A549 (cell line): ENCODE measurements around the gene SPOCK2. TPM values are rescaled to one million over a fixed set of nuclear protein-coding genes. Genes with fewer than 3 reads are reported as not detected.
A peak's percentile ranks its signal among the peaks of the same experiment; 100 is the strongest.

Experiments used
- ATAC-seq, 2 experiments: fragments of 200-7000 bp in 1 of 2; fragments of >200 bp in 1 of 2; cut with Nextera tagmentation in 1 of 2; cut with Tn5 transposase in 1 of 2; 3 replicates each; pipeline versions ENCODE4 v1.8.0 to v1.9.1; 2018 to 2020; ENCODE audit warnings: mild to moderate bottlenecking in 1 of 2, moderate library complexity in 1 of 2
- CTCF ChIA-PET: fragments of 300-600 bp; sonication (Branson Sonifier 250); formaldehyde crosslinking; extraction: SDS; loops from one replicate; lab custom pipeline; 2021; ENCODE audit warnings: antibody characterized with exemption, inconsistent platforms; lab: Yijun Ruan, JAX
- POLR2A ChIA-PET: fragments of 350-600 bp; formaldehyde crosslinking; extraction: SDS; loops from one replicate; lab custom pipeline; 2021; ENCODE audit warnings: antibody characterized with exemption, inconsistent platforms; lab: Yijun Ruan, JAX
- DNase-seq, 2 experiments: peaks; one replicate each; pipeline versions ENCODE4 v3.0.0 to v3.0.0-alpha.2; 2011 to 2016; ENCODE audit warnings: low read depth in 1 of 2, low spot score in 1 of 2
- FAIRE-seq: peaks from 2 replicates; lab custom pipeline; 2011; peaks lifted over from hg19 to GRCh38; lab: Jason Lieb, UNC
- H3K27ac ChIP-seq, 2 experiments: fragments of >200 bp; sonication (Bioruptor Twin); formaldehyde crosslinking; 3 replicates each; pipeline ENCODE4 v1.5.1; 2016 to 2017
- H3K4me1 ChIP-seq: fragments of >200 bp; sonication (Bioruptor Twin); formaldehyde crosslinking; 3 replicates; pipeline ENCODE4 v1.6.1; 2016
- H3K4me2 ChIP-seq: fragments of >200 bp; sonication (Bioruptor Twin); formaldehyde crosslinking; 3 replicates; pipeline ENCODE4 v1.6.1; 2016
- H3K4me3 ChIP-seq: fragments of >200 bp; sonication (Bioruptor Twin); formaldehyde crosslinking; 3 replicates; pipeline ENCODE4 v1.5.1; 2016
- H3K9me3 ChIP-seq: fragments of >200 bp; sonication (Bioruptor Twin); formaldehyde crosslinking; 3 replicates; pipeline ENCODE4 v1.6.1; 2016
- BHLHE40 ChIP-seq: IDR thresholded peaks from 2 replicates; pipeline ENCODE4 v1.6.1; 2012; ENCODE audit warnings: low read depth, low read length, inconsistent platforms
- CBX2 ChIP-seq: fragments of 200-600 bp; sonication (generic); IDR thresholded peaks from 2 replicates; pipeline ENCODE4 v1.6.1; 2016; ENCODE audit warnings: low read depth, mild to moderate bottlenecking, borderline replicate concordance
- CEBPB ChIP-seq, 2 experiments: fragments of >200 bp in 1 of 2; sonication (Bioruptor Twin) in 1 of 2; formaldehyde crosslinking in 1 of 2; IDR thresholded peaks; 2 replicates each; pipeline ENCODE4 v1.6.1; 2012 to 2016
- CHD2 ChIP-seq: fragments of 150-350 bp; IDR thresholded peaks from 2 replicates; pipeline ENCODE4 v1.6.1; 2014; ENCODE audit warnings: low read length; ENCODE audit not compliant: partially characterized antibody
- CHD4 ChIP-seq: fragments of 200-600 bp; sonication (generic); IDR thresholded peaks from 2 replicates; pipeline ENCODE4 v1.6.1; 2016; ENCODE audit warnings: antibody characterized with exemption, mild to moderate bottlenecking, borderline replicate concordance
- CTCF ChIP-seq: fragments of >200 bp; sonication (Bioruptor Twin); formaldehyde crosslinking; IDR thresholded peaks from 3 replicates; pipeline ENCODE4 v1.5.1; 2016
- EHF ChIP-seq: fragments of 250-450 bp; sonication (Bioruptor Pico); IDR thresholded peaks from 2 replicates; pipeline ENCODE4 v1.5.0; 2020; ENCODE audit warnings: mild to moderate bottlenecking
- ELK1 ChIP-seq: fragments of 150-350 bp; IDR thresholded peaks from 2 replicates; pipeline ENCODE4 v1.6.1; 2014; ENCODE audit warnings: low read depth, mild to moderate bottlenecking, low read length
- FOSB ChIP-seq: fragments of 250-450 bp; sonication (Bioruptor Pico); IDR thresholded peaks from 2 replicates; pipeline ENCODE4 v1.5.0; 2020; ENCODE audit warnings: mild to moderate bottlenecking, moderate library complexity
- HOXB5 ChIP-seq: fragments of 250-450 bp; sonication (Bioruptor Pico); IDR thresholded peaks from 2 replicates; pipeline ENCODE4 v1.5.0; 2020; ENCODE audit warnings: mild to moderate bottlenecking, moderate library complexity
- JUNB ChIP-seq: fragments of >200 bp; sonication (Bioruptor Twin); formaldehyde crosslinking; IDR thresholded peaks from 2 replicates; pipeline ENCODE4 v1.6.1; 2016
- MAFK ChIP-seq: fragments of 450-650 bp; IDR thresholded peaks from 2 replicates; pipeline ENCODE4 v1.6.1; 2014; ENCODE audit not compliant: partially characterized antibody
- NR3C1 ChIP-seq: fragments of >200 bp; sonication (Bioruptor Twin); formaldehyde crosslinking; IDR thresholded peaks from 3 replicates; pipeline ENCODE4 v1.6.1; 2017
- POLR2A ChIP-seq: IDR thresholded peaks from 2 replicates; pipeline ENCODE4 v1.6.1; 2012; ENCODE audit warnings: mild to moderate bottlenecking, low read length
- RARB ChIP-seq: fragments of 250-450 bp; sonication (Bioruptor Pico); IDR thresholded peaks from 2 replicates; pipeline ENCODE4 v1.8.0; 2021; ENCODE audit warnings: mild to moderate bottlenecking, moderate library complexity
- RFX5 ChIP-seq: fragments of 450-650 bp; IDR thresholded peaks from 2 replicates; pipeline ENCODE4 v1.7.1; 2014; ENCODE audit warnings: antibody characterized with exemption, mild to moderate bottlenecking, moderate library complexity
- SMC3 ChIP-seq: fragments of >200 bp; sonication (Bioruptor Twin); formaldehyde crosslinking; IDR thresholded peaks from 3 replicates; pipeline ENCODE4 v1.6.1; 2018; ENCODE audit warnings: inconsistent platforms
- USF2 ChIP-seq: fragments of 450-650 bp; IDR thresholded peaks from 2 replicates; pipeline ENCODE4 v1.6.1; 2014; ENCODE audit warnings: antibody characterized with exemption
- ZNF302 ChIP-seq: fragments of 250-450 bp; sonication (Bioruptor Pico); IDR thresholded peaks from 2 replicates; pipeline ENCODE4 v1.9.0; 2021; ENCODE audit warnings: inconsistent platforms, mild to moderate bottlenecking, moderate library complexity
- ZSCAN20 ChIP-seq: fragments of 250-450 bp; sonication (Bioruptor Pico); IDR thresholded peaks from 2 replicates; pipeline ENCODE4 v1.8.0; 2022; ENCODE audit warnings: mild to moderate bottlenecking, moderate library complexity
- WGBS: methylation state at CpG from one replicate; pipeline ENCODE4 v1.1.6; 2017; ENCODE audit errors: missing lambda C conversion rate; 5-methylcytosine and 5-hydroxymethylcytosine counted together
- polyA plus RNA-seq, 4 experiments: library from polyadenylated mRNA; depleted of rRNA in 3 of 4; stranded (reverse); fragments of >200 nt; fragmentation: RNase III in 1 of 4; extraction: RNeasy Plus Mini Kit Qiagen cat#74134 plus additional on column Dnase treatment in 1 of 4; gene quantifications; 2 replicates in 3 of 4; 3 replicates in 1 of 4; pipeline ENCODE4 v1.2.3, GENCODE V29; 2011 to 2017

Gene SPOCK2
- polyA plus RNA-seq, 2 of the 4 experiments (the other 2 are of a cell fraction): 0.52 to 0.67 TPM

GRCh38 chr10:72063703-72064391 lies 24.5 kb downstream of the SPOCK2 start:
- FAIRE-seq (no peak), ATAC-seq (peak in 1 of 2 experiments; percentile 12; a peak in 2 of 6 replicates), DNase-seq (no peak)
- Histone ChIP-seq H3K27ac (peak overlapping the region in 1 of 2 experiments; percentile 39; a peak in 2 of 6 replicates), H3K4me2 (no peak overlapping the region), H3K9me3 (no peaks in the 10 kb centered on the region), H3K4me3 (no peak overlapping the region), H3K4me1 (peaks cover 10% of the 10 kb centered on the region; the same call in 2 of the 3 replicates)
- TF ChIP-seq CEBPB (IDR thresholded peaks at IDR 0.05) (no peak), FOSB (CRISPR knock-in tag) (no peak), ZSCAN20 (no peak), EHF (CRISPR knock-in tag) (no peak), ELK1 (no peak), JUNB (no peak), BHLHE40 (no peak), HOXB5 (CRISPR knock-in tag) (no peak)
- CTCF ChIA-PET: interaction anchor here (0.6 to 7.9 kb wide), 9 partner anchors 11 to 168 kb away, joined by 3 to 66 read pairs (median 5); no protein-coding TSS in a partner anchor
- 62% methylated on average over 6 of the region's 9 CpGs for WGBS
- POLR2A ChIA-PET: no interaction called here

GRCh38 chr10:72062832-72063702 lies 25.3 kb downstream of the SPOCK2 start:
- FAIRE-seq (no peak), DNase-seq (no peak), ATAC-seq (no peak)
- no peak for TF ChIP-seq CHD4
- no peak for TF ChIP-seq CBX2
- no peak for TF ChIP-seq USF2
- TF ChIP-seq JUNB: no peak
- no peak for TF ChIP-seq ZSCAN20
- no peak for TF ChIP-seq CHD2
- no peak for TF ChIP-seq ZNF302 (CRISPR knock-in tag)
- no peak for TF ChIP-seq MAFK
- TF ChIP-seq CTCF: no peak
- Histone ChIP-seq H3K4me1 (peaks cover 10% of the 10 kb centered on the region; the same call in 2 of the 3 replicates), H3K27ac (0 out of 6 replicates have a peak overlapping the region, but pooled peaks of 1 of the 2 experiments have one; percentile 39), H3K4me2 (no peak overlapping the region), H3K4me3 (no peak overlapping the region), H3K9me3 (no peaks in the 10 kb centered on the region)
- 93% methylated on average over 27 of the region's 29 CpGs for WGBS
- POLR2A ChIA-PET: no interaction called here
- CTCF ChIA-PET: interaction anchor here (0.6 to 7.9 kb wide), 14 partner anchors 9 to 167 kb away, joined by 3 to 66 read pairs (median 6); no protein-coding TSS in a partner anchor

- CTCF ChIA-PET: interaction anchor here (0.5 to 7.9 kb wide), 13 partner anchors 9 to 166 kb away, joined by 3 to 66 read pairs (median 6); no protein-coding TSS in a partner anchor
- peak overlapping the region in 1 of 2 experiments; percentile 57; a peak in 1 of 6 replicates for H3K27ac ChIP-seq
- POLR2A ChIA-PET: no interaction called here
Observed at GRCh38 chr10:72062382-72062781, 26.0 kb downstream of the SPOCK2 start.

More at GRCh38 chr10:72062382-72062781, 26.0 kb downstream of the SPOCK2 start:
- Histone ChIP-seq H3K4me2 (no peak overlapping the region), H3K9me3 (no peaks in the 10 kb centered on the region), H3K4me1 (peaks cover 10% of the 10 kb centered on the region; the same call in 2 of the 3 replicates), H3K4me3 (no peak overlapping the region)
- TF ChIP-seq ZNF302 (CRISPR knock-in tag) (no peak), ZSCAN20 (no peak), CEBPB (IDR thresholded peaks at IDR 0.05) (no peak), RARB (CRISPR knock-in tag) (no peak), CBX2 (no peak), RFX5 (no peak), NR3C1 (no peak), SMC3 (no peak), POLR2A (no peak)
- 89% methylated on average over 10 of the region's 10 CpGs for WGBS
- ATAC-seq (no peak), FAIRE-seq (no peak), DNase-seq (no peak)
